Measurements from ENCODE around the gene ESRRG. TPM values are rescaled to one million over a fixed set of nuclear protein-coding genes. Genes with fewer than 3 reads are reported as not detected.

ESRRG gene
- total RNA-seq, 2 donors from 2014 or later, result not detected

- Histone ChIP-seq H3K27ac (no peak overlapping the region), H3K27me3 (replicated peaks; ENCODE audit: insufficient read depth) (no peaks in the 10 kb centered on the region), H3K9me3 (no peaks in the 10 kb centered on the region), H3K4me3 (no peak overlapping the region), H3K4me1 (ENCODE audit: control insufficient read depth in 1 of 2, low read depth in 2 of 2) (no peaks in the 10 kb centered on the region), H3K36me3 (no peaks in the 10 kb centered on the region)
- no peak for ATAC-seq (ENCODE audit: insufficient number of reproducible peaks, low FRiP score, low read depth)
- TF ChIP-seq CTCF (IDR thresholded peaks at IDR 0.05), result no peak
- DNase-seq (ENCODE audit: low spot score), result no peak
Observed at GRCh38 chr1:216670118-216670883, 52.9 kb downstream of the ESRRG start.

GRCh38 chr1:216666441-216666840 is 56.8 kb downstream of the ESRRG start:
- H3K36me3 ChIP-seq, result no peaks in the 10 kb centered on the region
- H3K4me3 ChIP-seq, result no peak overlapping the region
- DNase-seq (ENCODE audit: low spot score), result no peak
- no peak for TF ChIP-seq CTCF (IDR thresholded peaks at IDR 0.05)
- H3K4me1 ChIP-seq (ENCODE audit: control insufficient read depth in 1 of 2, low read depth in 2 of 2), result no peaks in the 10 kb centered on the region
- no peak overlapping the region for H3K27ac ChIP-seq
- H3K9me3 ChIP-seq, result no peaks in the 10 kb centered on the region
- ATAC-seq (ENCODE audit: insufficient number of reproducible peaks, low FRiP score, low read depth), result no peak
- H3K27me3 ChIP-seq (replicated peaks; ENCODE audit: insufficient read depth), result no peaks in the 10 kb centered on the region

GRCh38 chr1:216665856-216666255 is 57.4 kb downstream of the ESRRG start:
- H3K27me3 ChIP-seq (replicated peaks; ENCODE audit: insufficient read depth), result no peaks in the 10 kb centered on the region
- DNase-seq (ENCODE audit: low spot score) (no peak), ATAC-seq (ENCODE audit: insufficient number of reproducible peaks, low FRiP score, low read depth) (no peak)
- no peak for TF ChIP-seq CTCF (IDR thresholded peaks at IDR 0.05)
- no peak overlapping the region for H3K27ac ChIP-seq
- no peaks in the 10 kb centered on the region for H3K4me1 ChIP-seq (ENCODE audit: control insufficient read depth in 1 of 2, low read depth in 2 of 2)
- H3K36me3 ChIP-seq, result no peaks in the 10 kb centered on the region
- H3K9me3 ChIP-seq, result no peaks in the 10 kb centered on the region
- no peak overlapping the region for H3K4me3 ChIP-seq

- H3K36me3 ChIP-seq, result no peaks in the 10 kb centered on the region
- no peaks in the 10 kb centered on the region for H3K9me3 ChIP-seq
- no peak for TF ChIP-seq CTCF (IDR thresholded peaks at IDR 0.05)
- no peaks in the 10 kb centered on the region for H3K4me1 ChIP-seq (ENCODE audit: control insufficient read depth in 1 of 2, low read depth in 2 of 2)
- ATAC-seq (ENCODE audit: insufficient number of reproducible peaks, low FRiP score, low read depth), result no peak
- H3K27ac ChIP-seq, result no peak overlapping the region
- no peak overlapping the region for H3K4me3 ChIP-seq
- DNase-seq (ENCODE audit: low spot score), result no peak
- no peaks in the 10 kb centered on the region for H3K27me3 ChIP-seq (replicated peaks; ENCODE audit: insufficient read depth)
Observed at GRCh38 chr1:216665406-216665805, 57.8 kb downstream of the ESRRG start.

GRCh38 chr1:216662681-216663080 is 60.5 kb downstream of the ESRRG start:
- no peak for ATAC-seq (ENCODE audit: insufficient number of reproducible peaks, low FRiP score, low read depth)
- DNase-seq (ENCODE audit: low spot score), result no peak
- no peak overlapping the region for H3K27ac ChIP-seq
- no peaks in the 10 kb centered on the region for H3K9me3 ChIP-seq
- H3K4me1 ChIP-seq (ENCODE audit: control insufficient read depth in 1 of 2, low read depth in 2 of 2), result no peaks in the 10 kb centered on the region
- H3K4me3 ChIP-seq, result no peak overlapping the region
- no peaks in the 10 kb centered on the region for H3K27me3 ChIP-seq (replicated peaks; ENCODE audit: insufficient read depth)
- TF ChIP-seq CTCF (IDR thresholded peaks at IDR 0.05), result no peak
- H3K36me3 ChIP-seq, result no peaks in the 10 kb centered on the region

Data from thoracic aorta (tissue), 2 donors.